ENCODE results near the gene OVCH1.
"Not testable (repeated sequence)": the region's sequence is repeated elsewhere in the genome, so short reads cannot be mapped to it uniquely, and the experiment has no call there.

OVCH1 gene

GRCh38 chr12:29403991-29404390 is 93.5 kb downstream of the OVCH1 start:
- DNase-seq (ENCODE audit: low read depth in 2 of 2) = no peak

- DNase-seq (ENCODE audit: low read depth in 2 of 2) = no peak
Observed at GRCh38 chr12:29402437-29402836, 95.0 kb downstream of the OVCH1 start.

- no peak for DNase-seq (ENCODE audit: low read depth in 2 of 2)
Observed at GRCh38 chr12:29398495-29398894, 99.0 kb downstream of the OVCH1 start.

- DNase-seq (ENCODE audit: low read depth in 2 of 2) = no peak
Observed at GRCh38 chr12:29396774-29397173, 100.7 kb downstream of the OVCH1 start.

- DNase-seq (ENCODE audit: low read depth in 2 of 2) = no peak
Observed at GRCh38 chr12:29395356-29395755, 102.1 kb downstream of the OVCH1 start.

- DNase-seq (ENCODE audit: low read depth in 2 of 2) = not testable (repeated sequence)
Observed at GRCh38 chr12:29390419-29390818, 107.1 kb downstream of the OVCH1 start.

- no peak for DNase-seq (ENCODE audit: low read depth in 2 of 2)
Observed at GRCh38 chr12:29389295-29389919, 108.1 kb downstream of the OVCH1 start.

GRCh38 chr12:29386084-29386680 is 111.3 kb downstream of the OVCH1 start:
- not testable (repeated sequence) for DNase-seq (ENCODE audit: low read depth in 2 of 2)

- DNase-seq (ENCODE audit: low read depth in 2 of 2) = not testable (repeated sequence)
Observed at GRCh38 chr12:29385194-29385593, 112.3 kb downstream of the OVCH1 start.

- no peak for DNase-seq (ENCODE audit: low read depth in 2 of 2)
Observed at GRCh38 chr12:29382251-29382650, 115.2 kb downstream of the OVCH1 start.

GRCh38 chr12:29380536-29381523 is 116.7 kb downstream of the OVCH1 start, which contains the start of gene ERGIC2:
Gene ERGIC2, minus strand, starts transcription at chr12:29381172. Its CDS starts 9,539 bp downstream, at chr12:29371633.
- DNase-seq (ENCODE audit: low read depth in 2 of 2) = peak; percentile 97 to 98

Measured in fibroblast of skin of left biceps (primary cell).